ENCODE measurements around the gene NSD2.
A peak's percentile ranks its signal among the peaks of the same experiment; 100 is the strongest.

NSD2 gene

DNA sequence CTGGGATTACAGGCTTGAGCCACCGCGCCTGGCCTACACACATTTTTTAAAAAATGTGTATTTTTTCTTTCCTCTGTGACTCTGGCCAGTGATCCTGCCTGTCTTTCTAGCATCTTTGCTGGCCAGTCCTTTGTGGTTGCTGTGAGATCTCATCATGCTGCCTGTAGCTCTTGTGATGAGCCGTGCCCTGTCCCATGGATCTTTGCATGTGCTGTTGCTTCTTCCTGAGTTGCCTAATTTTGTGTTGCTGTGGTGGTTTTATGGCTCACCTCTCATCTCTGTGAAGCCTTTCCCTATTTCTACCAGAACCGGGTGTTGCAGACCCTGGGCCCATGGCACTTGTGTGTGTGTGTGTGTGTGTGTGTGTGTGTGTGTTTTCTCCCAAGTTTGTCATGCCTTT is 8.3 kb downstream of the NSD2 start:
- H3K27me3 Mint-ChIP-seq = no peaks in the 10 kb centered on the region
- ATAC-seq (replicated peaks) (no peak), DNase-seq (no peak)
- no peaks in the 10 kb centered on the region for H3K36me3 Mint-ChIP-seq (ENCODE audit: insufficient read depth)
- H3K4me1 Mint-ChIP-seq (ENCODE audit: low read depth in 2 of 2) = peaks cover 30 to 39% of the 10 kb centered on the region in 2 donors
- peak overlapping the region in 1 of 2 donors; percentile 70 for H3K27ac Mint-ChIP-seq
- no peaks in the 10 kb centered on the region for H3K9me3 Mint-ChIP-seq
- H3K4me3 Mint-ChIP-seq = no peak overlapping the region

DNA sequence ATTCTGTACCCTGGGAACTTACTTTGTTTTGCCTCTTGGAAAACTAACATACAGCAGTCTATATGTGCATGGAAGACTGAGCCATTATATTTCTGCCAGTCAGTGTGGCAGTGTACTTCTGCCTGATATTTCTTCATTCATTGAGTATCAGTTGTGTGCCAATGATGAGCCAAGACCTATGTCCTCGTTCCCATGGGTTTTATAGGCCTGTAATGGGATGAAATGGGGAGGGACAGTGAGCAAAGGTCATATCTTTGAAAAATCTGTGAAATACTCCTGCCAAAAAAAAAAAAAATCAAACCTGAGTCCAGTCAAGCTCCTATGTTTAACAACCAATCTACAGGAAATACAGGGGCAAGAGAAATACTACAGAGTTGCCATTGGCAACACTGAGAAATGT is 9.1 kb downstream of the NSD2 start:
- Mint-ChIP-seq H3K27ac (no peak overlapping the region), H3K27me3 (no peaks in the 10 kb centered on the region), H3K9me3 (no peaks in the 10 kb centered on the region), H3K4me1 (ENCODE audit: low read depth in 2 of 2) (peaks cover 28 to 36% of the 10 kb centered on the region in 2 donors), H3K4me3 (no peak overlapping the region), H3K36me3 (ENCODE audit: insufficient read depth) (no peaks in the 10 kb centered on the region)
- DNase-seq = no peak
- ATAC-seq (replicated peaks) = no peak

DNA sequence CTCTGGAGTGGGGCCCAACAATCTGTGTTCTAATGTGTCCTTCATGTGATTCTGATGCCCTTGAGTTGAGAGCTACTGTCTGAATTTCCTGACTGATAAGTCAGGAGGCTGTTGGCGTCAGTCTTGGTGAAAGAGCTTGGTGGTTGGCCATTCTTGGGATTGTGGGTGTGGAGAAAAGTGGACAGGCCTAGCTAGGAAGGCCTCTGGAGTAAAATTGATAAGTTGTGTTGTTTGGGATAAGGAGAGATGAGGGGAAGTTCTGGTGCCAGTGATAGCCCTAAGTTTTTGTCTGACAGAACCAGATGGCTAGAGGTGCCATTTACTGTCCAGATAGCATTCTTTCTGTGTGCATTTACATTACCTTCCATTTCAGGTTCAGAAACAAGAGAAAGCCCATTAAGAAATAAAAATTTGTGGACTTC is 11.7 kb downstream of the NSD2 start:
- Mint-ChIP-seq H3K9me3 (no peaks in the 10 kb centered on the region), H3K27ac (no peak overlapping the region), H3K4me1 (ENCODE audit: low read depth in 2 of 2) (peaks cover 29 to 41% of the 10 kb centered on the region in 2 donors), H3K4me3 (no peak overlapping the region), H3K36me3 (ENCODE audit: insufficient read depth) (no peaks in the 10 kb centered on the region), H3K27me3 (no peaks in the 10 kb centered on the region)
- ATAC-seq (replicated peaks) = no peak
- no peak for DNase-seq

DNA sequence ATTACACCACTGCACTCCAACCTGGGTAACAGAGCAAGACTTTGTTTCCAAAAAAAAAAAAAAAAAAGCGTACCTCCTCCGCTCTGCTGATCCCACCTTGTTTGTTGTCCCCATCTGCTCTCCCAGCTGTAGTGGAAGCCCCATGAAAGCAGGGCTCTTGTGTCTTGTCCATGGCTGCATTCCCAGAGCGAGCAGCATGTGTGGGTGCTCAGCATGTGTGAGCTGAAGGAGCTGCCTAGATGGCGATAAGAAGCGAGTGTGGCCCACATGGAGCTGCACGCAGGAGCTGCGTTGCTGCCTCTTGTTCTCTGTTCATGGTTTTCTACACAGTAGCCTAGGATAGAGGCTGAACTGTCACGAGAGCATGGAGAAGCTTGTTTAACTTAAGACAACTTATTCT is 12.4 kb downstream of the NSD2 start:
- no peak for DNase-seq
- Mint-ChIP-seq H3K27me3 (no peaks in the 10 kb centered on the region), H3K4me1 (ENCODE audit: low read depth in 2 of 2) (peaks cover 28 to 39% of the 10 kb centered on the region in 2 donors), H3K9me3 (no peaks in the 10 kb centered on the region), H3K27ac (no peak overlapping the region), H3K4me3 (no peak overlapping the region), H3K36me3 (ENCODE audit: insufficient read depth) (no peaks in the 10 kb centered on the region)
- ATAC-seq (replicated peaks) = no peak

DNA sequence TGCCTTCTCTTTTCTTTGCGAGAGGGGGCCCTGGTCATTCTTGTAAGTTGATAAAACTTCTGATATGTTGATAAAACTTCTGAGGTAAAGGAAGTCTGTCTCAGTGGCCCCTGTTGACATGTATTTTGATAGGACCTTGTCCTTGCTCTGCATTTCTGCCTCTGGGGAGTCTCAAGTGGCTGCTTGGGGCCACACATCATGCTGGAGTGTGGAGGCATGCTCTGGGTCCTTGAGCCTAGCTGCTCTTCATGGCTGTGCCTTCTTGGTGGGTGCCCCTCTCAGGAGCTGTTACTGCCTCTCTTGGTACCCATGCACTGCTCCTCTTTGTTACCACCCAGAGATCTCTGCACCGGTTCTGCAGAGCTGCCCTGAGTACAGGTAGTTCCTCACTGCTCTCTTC is 14.2 kb downstream of the NSD2 start:
- Mint-ChIP-seq H3K27me3 (no peaks in the 10 kb centered on the region), H3K4me1 (ENCODE audit: low read depth in 2 of 2) (peaks cover 21 to 25% of the 10 kb centered on the region in 2 donors), H3K9me3 (no peaks in the 10 kb centered on the region), H3K4me3 (no peak overlapping the region), H3K27ac (peak overlapping the region; percentile 25 to 73), H3K36me3 (ENCODE audit: insufficient read depth) (no peaks in the 10 kb centered on the region)
- ATAC-seq (replicated peaks) (no peak), DNase-seq (no peak)

DNA sequence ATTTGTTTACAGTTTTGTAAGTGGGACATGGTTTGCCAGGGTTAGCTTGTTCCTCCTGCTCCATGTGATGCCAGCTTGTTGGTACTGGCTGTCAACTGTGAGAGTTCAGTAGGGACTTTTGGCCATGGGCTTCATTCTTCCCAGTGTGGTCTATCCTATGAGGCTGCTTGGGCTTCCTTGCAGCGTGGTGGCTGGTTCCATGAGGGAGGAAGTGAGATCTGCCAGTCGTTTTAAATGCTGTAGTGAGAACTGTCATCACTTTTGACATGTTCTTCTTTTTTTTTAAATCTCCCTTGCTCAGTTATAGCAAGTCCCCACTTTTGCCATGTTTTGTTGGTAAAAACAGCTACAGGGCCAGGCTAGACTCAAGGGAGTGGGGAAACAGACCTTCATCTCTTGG is 15.9 kb downstream of the NSD2 start:
- H3K9me3 Mint-ChIP-seq = no peaks in the 10 kb centered on the region
- peak overlapping the region in 1 of 2 donors; percentile 89 for H3K27ac Mint-ChIP-seq
- no peaks in the 10 kb centered on the region for H3K36me3 Mint-ChIP-seq (ENCODE audit: insufficient read depth)
- no peak for DNase-seq
- no peaks in the 10 kb centered on the region for H3K27me3 Mint-ChIP-seq
- ATAC-seq (replicated peaks) = no peak
- no peak overlapping the region for H3K4me3 Mint-ChIP-seq
- peaks cover 13 to 16% of the 10 kb centered on the region in 2 donors for H3K4me1 Mint-ChIP-seq (ENCODE audit: low read depth in 2 of 2)

DNA sequence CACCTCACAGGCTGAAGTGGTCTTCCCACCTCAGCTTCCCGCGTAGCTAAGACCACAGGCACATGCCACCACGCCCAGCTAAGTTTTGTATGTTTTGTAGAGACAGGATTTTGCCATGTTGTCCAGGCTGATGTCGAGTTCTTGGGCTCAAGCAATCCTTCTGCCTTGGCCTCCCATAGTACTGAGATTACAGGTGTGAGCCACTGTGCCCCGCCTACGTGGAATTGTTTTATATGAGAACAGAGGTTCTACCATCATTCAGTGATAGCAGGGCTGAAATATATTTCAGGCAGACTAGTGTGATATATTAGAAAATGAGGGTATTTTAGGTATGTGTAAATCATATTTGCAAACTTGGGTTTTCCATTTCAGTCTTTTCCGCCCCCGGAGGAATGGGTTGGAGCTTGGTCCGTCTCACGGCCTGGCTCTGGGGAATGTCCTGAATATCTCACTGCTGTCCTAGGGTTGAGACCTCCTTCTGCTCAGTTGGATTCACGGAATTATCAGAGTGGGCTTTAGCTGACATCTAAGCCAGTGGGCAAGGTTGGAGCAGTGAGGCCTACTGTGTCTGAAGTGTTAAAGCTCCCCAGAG is 19.9 kb downstream of the NSD2 start:
- Mint-ChIP-seq H3K9me3 (no peaks in the 10 kb centered on the region), H3K27ac (peak overlapping the region in 1 of 2 donors; percentile 67), H3K27me3 (no peaks in the 10 kb centered on the region), H3K4me3 (no peak overlapping the region), H3K4me1 (ENCODE audit: low read depth in 2 of 2) (peaks cover 9 to 14% of the 10 kb centered on the region in 2 donors), H3K36me3 (ENCODE audit: insufficient read depth) (peaks cover 5% of the 10 kb centered on the region)
- ATAC-seq (replicated peaks) (no peak), DNase-seq (no peak)

DNA sequence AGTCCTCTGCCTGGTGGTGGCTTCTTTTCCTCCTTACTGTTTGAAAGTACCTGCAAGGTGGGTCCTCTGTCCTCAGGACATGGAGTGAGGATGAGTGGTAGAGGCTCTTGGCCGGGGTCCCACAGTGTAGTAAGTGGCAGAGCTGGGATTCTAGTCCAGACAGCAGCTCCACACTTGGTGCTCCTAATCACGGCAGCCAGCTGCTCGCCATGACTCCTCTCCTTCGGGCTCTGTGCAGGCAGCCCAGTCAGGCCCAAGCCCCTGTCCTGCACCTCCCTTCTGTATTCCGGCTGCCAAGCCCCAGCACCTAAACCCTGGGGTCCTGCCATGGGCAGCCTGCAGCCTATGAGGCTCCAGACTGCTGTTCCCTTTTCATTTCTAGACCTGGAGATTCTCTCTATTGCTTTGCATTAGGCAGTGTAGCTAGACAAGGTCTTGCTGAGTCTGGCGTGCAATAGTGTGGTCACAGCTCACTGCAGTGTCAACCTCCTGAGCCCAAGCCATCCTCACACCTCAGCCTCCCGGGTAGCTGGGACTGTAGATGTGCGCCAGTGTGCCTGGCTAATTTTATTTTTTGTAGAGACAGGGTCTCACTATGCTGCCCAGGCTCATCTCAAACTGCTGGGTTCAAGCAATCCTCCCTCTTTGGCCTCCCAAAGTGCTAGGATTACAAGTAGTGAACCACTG is 24.9 kb downstream of the NSD2 start:
- Mint-ChIP-seq H3K4me3 (no peak overlapping the region), H3K36me3 (ENCODE audit: insufficient read depth) (peaks cover 14% of the 10 kb centered on the region), H3K27me3 (no peaks in the 10 kb centered on the region), H3K4me1 (ENCODE audit: low read depth in 2 of 2) (peaks cover 5 to 15% of the 10 kb centered on the region in 2 donors), H3K9me3 (no peaks in the 10 kb centered on the region), H3K27ac (peak overlapping the region in 1 of 2 donors; percentile 52)
- DNase-seq (no peak), ATAC-seq (replicated peaks) (no peak)

DNA sequence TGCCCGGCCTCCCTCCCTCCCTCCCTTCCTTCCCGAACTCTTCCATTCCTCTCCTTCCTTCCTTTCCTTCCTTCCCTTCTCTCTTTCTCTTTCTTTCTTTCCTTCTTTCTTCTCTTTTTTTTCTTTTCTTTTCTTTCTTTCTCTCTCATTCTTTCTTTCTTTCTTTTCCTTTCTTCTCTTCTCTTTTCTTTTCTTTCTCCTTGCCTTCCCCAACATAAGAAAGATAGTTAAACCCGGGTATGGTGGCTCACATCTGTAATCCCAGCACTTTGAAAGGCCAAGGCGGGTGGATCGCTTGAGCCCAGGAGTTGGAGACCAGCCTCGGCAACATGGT is 25.4 kb downstream of the NSD2 start:
- Mint-ChIP-seq H3K4me1 (ENCODE audit: low read depth in 2 of 2) (peaks cover 5 to 15% of the 10 kb centered on the region in 2 donors), H3K27ac (peak overlapping the region in 1 of 2 donors; percentile 52), H3K27me3 (no peaks in the 10 kb centered on the region), H3K9me3 (no peaks in the 10 kb centered on the region), H3K36me3 (ENCODE audit: insufficient read depth) (peaks cover 17% of the 10 kb centered on the region), H3K4me3 (no peak overlapping the region)
- DNase-seq (no peak), ATAC-seq (replicated peaks) (no peak)

DNA sequence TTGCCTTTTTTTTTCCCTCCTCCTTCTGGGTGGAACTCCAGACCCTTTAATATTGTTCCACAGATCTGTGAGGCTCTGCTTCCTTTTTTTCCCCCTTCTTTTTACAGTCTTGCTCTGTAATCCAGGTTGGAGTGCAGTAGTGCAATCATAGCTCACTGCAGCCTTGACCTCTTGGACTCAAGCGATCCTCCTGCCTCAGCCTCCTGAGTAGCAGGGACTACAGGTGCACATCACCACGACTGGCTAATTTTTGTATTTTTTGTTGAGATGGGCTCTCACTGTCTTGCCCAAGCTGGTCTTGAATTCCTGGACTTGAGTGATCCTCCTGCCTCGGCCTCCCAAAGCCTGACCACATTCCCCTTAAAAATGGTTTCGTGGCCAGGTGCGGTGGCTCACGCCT is 26.8 kb downstream of the NSD2 start:
- Mint-ChIP-seq H3K36me3 (ENCODE audit: insufficient read depth) (peaks cover 16% of the 10 kb centered on the region), H3K9me3 (no peaks in the 10 kb centered on the region), H3K4me3 (no peak overlapping the region), H3K27me3 (no peaks in the 10 kb centered on the region), H3K27ac (no peak overlapping the region), H3K4me1 (ENCODE audit: low read depth in 2 of 2) (peaks cover 7 to 15% of the 10 kb centered on the region in 2 donors)
- DNase-seq (no peak), ATAC-seq (replicated peaks) (no peak)

DNA sequence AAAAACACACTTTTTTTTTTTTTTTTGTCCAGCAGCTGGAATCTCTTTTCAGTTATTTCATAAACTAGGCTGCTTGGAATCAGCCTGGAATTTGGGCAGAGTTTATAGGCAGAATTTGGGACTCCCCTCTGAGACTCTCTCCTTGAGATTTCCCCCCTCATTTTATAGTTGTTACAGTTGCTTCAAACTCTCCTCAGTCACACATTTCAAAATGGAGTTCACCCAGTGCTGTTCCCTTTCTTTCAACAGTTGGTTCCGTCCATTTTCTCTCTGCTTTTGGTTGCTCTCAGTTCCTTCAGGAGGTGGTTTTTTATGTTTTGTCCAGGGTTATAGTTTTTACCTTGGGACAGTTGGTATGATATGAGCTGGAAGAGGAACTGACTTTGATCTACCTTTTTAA is 27.5 kb downstream of the NSD2 start:
- H3K36me3 Mint-ChIP-seq (ENCODE audit: insufficient read depth) = peaks cover 22% of the 10 kb centered on the region
- peaks cover 10 to 15% of the 10 kb centered on the region in 2 donors for H3K4me1 Mint-ChIP-seq (ENCODE audit: low read depth in 2 of 2)
- H3K27ac Mint-ChIP-seq = peak overlapping the region in 1 of 2 donors; percentile 3

DNA sequence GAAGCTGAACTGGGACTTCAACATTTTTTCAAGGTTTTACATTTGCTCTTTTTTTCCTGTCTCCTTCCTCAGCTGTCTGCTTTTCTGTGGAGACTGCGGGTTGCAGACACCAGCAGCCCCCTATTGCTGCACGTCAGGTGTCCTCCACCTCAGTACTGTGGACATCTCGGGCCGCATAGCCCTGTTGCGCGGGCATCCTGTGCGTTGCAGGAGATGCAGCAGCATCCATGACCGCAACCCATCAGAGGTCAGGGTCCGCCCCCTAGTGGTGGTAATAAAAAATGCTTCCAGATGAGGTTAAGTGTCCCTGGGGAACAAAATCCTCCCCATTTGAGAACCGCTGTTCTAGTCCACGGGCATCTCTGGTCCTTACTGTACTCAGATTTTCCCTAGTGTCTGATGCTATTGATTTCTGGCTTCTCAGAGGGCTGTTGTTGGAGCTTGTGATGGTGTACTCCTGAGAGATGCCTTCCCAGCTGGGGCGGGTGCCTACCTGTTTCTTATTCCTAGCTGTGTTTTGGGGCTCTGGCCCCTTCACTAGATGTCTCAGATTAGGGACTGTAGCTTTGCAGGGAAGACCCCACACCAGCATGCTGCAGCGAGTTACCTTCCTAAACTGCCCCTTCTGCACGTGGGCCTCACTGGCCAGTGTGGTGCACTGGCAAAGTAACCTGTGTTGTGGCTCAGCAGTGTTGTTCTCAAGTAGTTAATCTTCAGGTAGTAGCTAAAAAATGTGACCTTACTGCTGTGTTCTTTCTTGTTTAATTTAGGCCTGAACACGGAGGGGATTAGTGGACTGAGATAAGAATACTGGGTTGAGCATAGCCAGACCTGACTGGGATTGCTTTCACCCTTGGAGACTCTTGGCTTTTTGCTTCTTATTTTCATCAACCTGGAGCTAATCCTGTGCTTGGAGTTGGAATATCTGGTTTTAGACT is 28.2 kb downstream of the NSD2 start:
- H3K4me1 Mint-ChIP-seq (ENCODE audit: low read depth in 2 of 2) = peaks cover 10 to 15% of the 10 kb centered on the region in 2 donors
- peaks cover 22% of the 10 kb centered on the region for H3K36me3 Mint-ChIP-seq (ENCODE audit: insufficient read depth)
- no peaks in the 10 kb centered on the region for H3K27me3 Mint-ChIP-seq
- H3K4me3 Mint-ChIP-seq = peak overlapping the region in 1 of 2 donors; percentile 24
- peak overlapping the region in 1 of 2 donors; percentile 3 for H3K27ac Mint-ChIP-seq
- peak; percentile 98 for ATAC-seq (replicated peaks)
- DNase-seq = peak; percentile 70 to 76 (median 72)
- H3K9me3 Mint-ChIP-seq = no peaks in the 10 kb centered on the region

More for the DNA sequence above, 27.5 kb downstream of the NSD2 start:
- DNase-seq (no peak), ATAC-seq (replicated peaks) (no peak)
- Mint-ChIP-seq H3K9me3 (no peaks in the 10 kb centered on the region), H3K4me3 (peak overlapping the region in 1 of 2 donors; percentile 24), H3K27me3 (no peaks in the 10 kb centered on the region)

DNA sequence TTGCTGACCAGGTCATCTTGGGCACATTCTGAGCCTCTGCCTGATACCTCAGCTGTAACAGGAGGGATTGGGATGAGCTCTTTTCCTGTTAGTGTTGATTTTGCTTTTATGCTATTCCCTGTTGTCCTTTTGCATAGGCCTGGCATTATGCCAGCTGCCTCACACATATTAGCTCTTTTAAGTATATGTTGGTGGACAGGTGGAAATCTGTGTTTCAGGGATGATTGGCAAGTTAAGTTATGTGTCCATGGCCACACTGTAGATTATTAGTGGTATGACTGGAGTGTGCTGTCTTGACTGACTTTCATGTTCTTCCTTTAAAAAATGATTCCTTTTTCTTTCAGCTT is 28.9 kb downstream of the NSD2 start:
- ATAC-seq (replicated peaks) (no peak), DNase-seq (no peak)
- Mint-ChIP-seq H3K9me3 (no peaks in the 10 kb centered on the region), H3K4me1 (ENCODE audit: low read depth in 2 of 2) (peaks cover 10 to 12% of the 10 kb centered on the region in 2 donors), H3K27me3 (no peaks in the 10 kb centered on the region), H3K36me3 (ENCODE audit: insufficient read depth) (peaks cover 22% of the 10 kb centered on the region), H3K4me3 (no peak overlapping the region), H3K27ac (no peak overlapping the region)
